ENCODE measurements around the gene JPH3. TPM values are rescaled to one million over a fixed set of nuclear protein-coding genes. Genes with fewer than 3 reads are reported as not detected.

Gene JPH3
- polyA plus RNA-seq, 2 of the 4 experiments (the other 2 are of a cell fraction) = 0.36 to 1.6 TPM

DNA sequence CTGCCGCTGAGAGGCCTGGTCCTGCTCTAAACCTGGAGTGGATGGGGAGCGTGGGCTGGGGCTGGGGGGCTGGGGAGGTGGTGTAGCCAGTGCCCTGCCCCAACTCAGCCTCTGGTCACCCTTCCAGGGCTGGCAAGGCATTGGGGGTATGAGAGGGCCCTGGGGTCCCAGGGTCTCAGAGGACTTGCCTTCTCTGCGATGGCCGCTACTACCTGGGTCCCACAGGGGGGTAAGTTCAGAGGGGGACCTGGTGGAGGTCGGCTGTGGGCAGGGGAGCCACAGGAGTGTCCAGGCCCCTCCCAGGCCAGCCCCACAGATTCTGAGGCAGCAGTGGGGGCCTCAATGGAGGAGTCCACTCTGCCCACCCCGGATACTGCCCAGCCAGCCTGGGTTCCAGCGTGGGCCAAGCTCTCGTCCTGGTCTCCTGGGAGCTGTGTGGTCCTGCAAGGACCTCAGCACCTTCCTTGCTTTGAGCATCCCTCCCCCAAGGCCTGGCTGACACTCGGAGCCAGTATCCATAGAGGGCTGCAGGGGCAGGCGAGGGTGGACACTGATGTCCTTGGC lies 20.5 kb downstream of the JPH3 start:
- H3K4me2 ChIP-seq = no peak overlapping the region
- no peak for FAIRE-seq
- no peak for TF ChIP-seq HEYL (CRISPR knock-in tag; IDR thresholded peaks at IDR 0.05)
- TF ChIP-seq PHF8 (IDR thresholded peaks at IDR 0.05; ENCODE audit: borderline replicate concordance, low read depth) = no peak
- TF ChIP-seq CBX8 (IDR thresholded peaks at IDR 0.05) = no peak
- no peak for TF ChIP-seq GATA3 (IDR thresholded peaks at IDR 0.05; ENCODE audit: borderline replicate concordance)
- TF ChIP-seq, protein P1, sequence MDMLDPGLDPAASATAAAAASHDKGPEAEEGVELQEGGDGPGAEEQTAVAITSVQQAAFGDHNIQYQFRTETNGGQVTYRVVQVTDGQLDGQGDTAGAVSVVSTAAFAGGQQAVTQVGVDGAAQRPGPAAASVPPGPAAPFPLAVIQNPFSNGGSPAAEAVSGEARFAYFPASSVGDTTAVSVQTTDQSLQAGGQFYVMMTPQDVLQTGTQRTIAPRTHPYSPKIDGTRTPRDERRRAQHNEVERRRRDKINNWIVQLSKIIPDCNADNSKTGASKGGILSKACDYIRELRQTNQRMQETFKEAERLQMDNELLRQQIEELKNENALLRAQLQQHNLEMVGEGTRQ (IDR thresholded peaks at IDR 0.05) = no peak
- TF ChIP-seq, protein P2, sequence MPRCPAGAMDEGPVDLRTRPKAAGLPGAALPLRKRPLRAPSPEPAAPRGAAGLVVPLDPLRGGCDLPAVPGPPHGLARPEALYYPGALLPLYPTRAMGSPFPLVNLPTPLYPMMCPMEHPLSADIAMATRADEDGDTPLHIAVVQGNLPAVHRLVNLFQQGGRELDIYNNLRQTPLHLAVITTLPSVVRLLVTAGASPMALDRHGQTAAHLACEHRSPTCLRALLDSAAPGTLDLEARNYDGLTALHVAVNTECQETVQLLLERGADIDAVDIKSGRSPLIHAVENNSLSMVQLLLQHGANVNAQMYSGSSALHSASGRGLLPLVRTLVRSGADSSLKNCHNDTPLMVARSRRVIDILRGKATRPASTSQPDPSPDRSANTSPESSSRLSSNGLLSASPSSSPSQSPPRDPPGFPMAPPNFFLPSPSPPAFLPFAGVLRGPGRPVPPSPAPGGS (IDR thresholded peaks at IDR 0.05) = no peak
- TF ChIP-seq FOXS1 (CRISPR knock-in tag; IDR thresholded peaks at IDR 0.05) = no peak
- TF ChIP-seq, protein P3, sequence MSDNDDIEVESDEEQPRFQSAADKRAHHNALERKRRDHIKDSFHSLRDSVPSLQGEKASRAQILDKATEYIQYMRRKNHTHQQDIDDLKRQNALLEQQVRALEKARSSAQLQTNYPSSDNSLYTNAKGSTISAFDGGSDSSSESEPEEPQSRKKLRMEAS (IDR thresholded peaks at IDR 0.05) = no peak
- TF ChIP-seq, protein P4, sequence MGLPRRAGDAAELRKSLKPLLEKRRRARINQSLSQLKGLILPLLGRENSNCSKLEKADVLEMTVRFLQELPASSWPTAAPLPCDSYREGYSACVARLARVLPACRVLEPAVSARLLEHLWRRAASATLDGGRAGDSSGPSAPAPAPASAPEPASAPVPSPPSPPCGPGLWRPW (IDR thresholded peaks at IDR 0.05) = no peak
- TF ChIP-seq MYC (IDR thresholded peaks at IDR 0.05; ENCODE audit: borderline replicate concordance, low read length) = no peak
- no peak for TF ChIP-seq EHMT2 (IDR thresholded peaks at IDR 0.05; ENCODE audit: low read depth)
- no peak for TF ChIP-seq MAFK (IDR thresholded peaks at IDR 0.05; ENCODE audit: partially characterized antibody)
- no peak for TF ChIP-seq HOXB13 (CRISPR knock-in tag; IDR thresholded peaks at IDR 0.05; ENCODE audit: low read depth)
- TF ChIP-seq RAD21 (conservative IDR thresholded peaks at IDR 0.05 in 1 of 2, IDR thresholded peaks at IDR 0.05 in 1 of 2) = no peak
- no peak for TF ChIP-seq POLR2AphosphoS2 (conservative IDR thresholded peaks at IDR 0.05; ENCODE audit: low read length)
- no peak for TF ChIP-seq SREBF2 (IDR thresholded peaks at IDR 0.05)
- H3K4me3 ChIP-seq = no peak overlapping the region
- no peaks in the 10 kb centered on the region for H3K4me1 ChIP-seq
- DNase-seq (ENCODE audit: low read depth in 1 of 2, low spot score in 1 of 2) = no peak
- no peak for ATAC-seq
- H3K27ac ChIP-seq = no peak overlapping the region
- ChIA-PET POLR2A (no interaction called here), CTCF (interaction anchor here (1.4 to 7.1 kb wide), 3 partner anchors 13 to 72 kb away, joined by 5 to 110 read pairs (median 6); no protein-coding TSS in a partner anchor)
- no peaks in the 10 kb centered on the region for H3K9me3 ChIP-seq
- WGBS (ENCODE audit: missing lambda C conversion rate) = 30% methylated on average over 6 of the region's 10 CpGs

DNA sequence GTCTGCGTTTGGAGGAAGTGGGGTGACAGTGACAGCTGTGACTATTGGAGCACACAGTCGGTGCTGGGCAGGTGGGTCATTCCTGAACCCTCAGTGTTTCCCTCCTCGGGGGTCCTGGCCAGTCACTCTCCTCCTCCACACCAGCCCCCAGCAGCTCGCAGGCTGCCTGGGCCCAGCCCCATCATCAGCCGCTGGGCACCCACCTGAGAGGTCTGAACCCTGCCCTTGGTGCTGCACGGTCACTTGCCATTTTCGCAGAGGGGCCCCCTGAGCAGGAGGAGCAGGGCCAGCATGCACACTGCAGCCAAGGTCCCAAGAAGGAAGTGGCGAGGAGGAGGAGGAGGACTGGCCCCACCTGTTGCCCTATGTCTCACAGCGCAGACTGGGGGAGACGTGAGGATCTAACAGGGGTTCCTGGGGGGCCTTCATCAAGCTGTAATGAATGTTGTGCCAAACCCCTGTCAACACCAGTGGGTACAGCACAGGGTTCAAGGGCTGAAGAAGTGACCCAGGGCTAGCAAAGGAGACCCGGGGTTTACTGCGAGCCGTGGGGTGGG lies 23.0 kb downstream of the JPH3 start:
- Histone ChIP-seq H3K4me3 (no peak overlapping the region), H3K27ac (no peak overlapping the region), H3K4me2 (no peak overlapping the region), H3K4me1 (peaks cover 11% of the 10 kb centered on the region), H3K9me3 (peaks cover 4% of the 10 kb centered on the region)
- FAIRE-seq (no peak), ATAC-seq (no peak), DNase-seq (ENCODE audit: low read depth in 1 of 2, low spot score in 1 of 2) (no peak)
- 65% methylated on average over 12 of the region's 13 CpGs for WGBS (ENCODE audit: missing lambda C conversion rate)
- no peak for TF ChIP-seq NFE2L2 (conservative IDR thresholded peaks at IDR 0.05; ENCODE audit: low read length)
- TF ChIP-seq MYC (IDR thresholded peaks at IDR 0.05; ENCODE audit: borderline replicate concordance, low read length) = no peak
- no peak for TF ChIP-seq FOXS1 (CRISPR knock-in tag; IDR thresholded peaks at IDR 0.05)
- TF ChIP-seq ZNF302 (CRISPR knock-in tag; IDR thresholded peaks at IDR 0.05) = no peak
- no peak for TF ChIP-seq PHF8 (IDR thresholded peaks at IDR 0.05; ENCODE audit: borderline replicate concordance, low read depth)
- no peak for TF ChIP-seq MAFK (IDR thresholded peaks at IDR 0.05; ENCODE audit: partially characterized antibody)
- no peak for TF ChIP-seq HOXB5 (CRISPR knock-in tag; IDR thresholded peaks at IDR 0.05)
- CTCF ChIA-PET = interaction anchor here (0.6 to 7.1 kb wide), 4 partner anchors 10 to 183 kb away, joined by 3 to 110 read pairs (median 5); no protein-coding TSS in a partner anchor
- POLR2A ChIA-PET = no interaction called here

DNA sequence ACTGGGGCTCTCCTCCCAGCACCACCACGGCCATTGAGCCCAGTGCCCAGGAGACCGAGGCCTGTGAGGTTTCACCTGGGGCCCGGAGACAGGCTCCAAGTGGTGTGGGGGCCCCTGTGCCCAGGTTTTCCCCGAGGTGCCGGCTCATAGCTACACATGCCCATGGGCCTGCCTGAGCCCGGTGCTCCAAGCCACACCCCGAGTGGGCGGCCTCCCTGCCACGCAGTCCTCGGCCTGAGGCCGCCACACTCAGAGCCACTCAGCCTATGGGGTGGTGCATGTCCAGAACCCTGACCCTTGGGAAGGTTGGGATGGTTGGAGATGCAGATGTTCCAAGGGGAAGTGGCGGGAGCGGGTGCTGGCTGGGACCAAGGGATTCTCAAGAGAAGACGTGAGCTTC lies 24.1 kb downstream of the JPH3 start:
- ChIA-PET POLR2A (no interaction called here), CTCF (interaction anchor here (0.9 to 7.1 kb wide), 7 partner anchors 9 to 250 kb away, joined by 3 to 110 read pairs (median 3); no protein-coding TSS in a partner anchor)
- FAIRE-seq (no peak), ATAC-seq (no peak), DNase-seq (ENCODE audit: low read depth in 1 of 2, low spot score in 1 of 2) (no peak)
- H3K9me3 ChIP-seq = peaks cover 14% of the 10 kb centered on the region
- H3K4me2 ChIP-seq = no peak overlapping the region
- TF ChIP-seq CBX8 (IDR thresholded peaks at IDR 0.05) = no peak
- H3K4me3 ChIP-seq = no peak overlapping the region
- 61% methylated on average over 14 of the region's 14 CpGs for WGBS (ENCODE audit: missing lambda C conversion rate)
- peaks cover 11% of the 10 kb centered on the region for H3K4me1 ChIP-seq
- H3K27ac ChIP-seq = no peak overlapping the region
